Upper lobe of right lung (tissue), 1 donor: ENCODE measurements around the gene TSPEAR. TPM values are rescaled to one million over a fixed set of nuclear protein-coding genes. Genes with fewer than 3 reads are reported as not detected.
A peak's percentile ranks its signal among the peaks of the same experiment; 100 is the strongest.

ENCODE experiments used
- ATAC-seq: fragments of 200-7000 bp; cut with Tn5 transposase; one replicate; pipeline ENCODE4 v1.9.1; 2020; ENCODE audit warnings: mild to moderate bottlenecking, moderate library complexity
- DNase-seq: peaks from one replicate; pipeline ENCODE4 v3.0.0-alpha.2; 2020
- H3K27ac ChIP-seq: fragments of 200-600 bp; one replicate; pipeline ENCODE4 v1.8.0; 2022
- H3K27me3 ChIP-seq: fragments of 200-600 bp; one replicate; pipeline ENCODE4 v1.8.0; 2022; ENCODE audit warnings: mild to moderate bottlenecking
- H3K36me3 ChIP-seq: fragments of 200-600 bp; one replicate; pipeline ENCODE4 v1.8.0; 2022
- H3K4me1 ChIP-seq: fragments of 200-600 bp; one replicate; pipeline ENCODE4 v1.8.0; 2022
- H3K4me3 ChIP-seq: fragments of 200-600 bp; one replicate; pipeline ENCODE4 v1.8.0; 2022; ENCODE audit warnings: mild to moderate bottlenecking
- H3K9me3 ChIP-seq: fragments of 200-600 bp; one replicate; pipeline ENCODE4 v1.8.0; 2022
- intact Hi-C: fragments of 100-400 bp; cut with DNase I; formaldehyde crosslinking; loops from one replicate; pipeline ENCODE4 v1.11.0; 2022
- total RNA-seq: library from RNA; stranded (reverse); fragmentation: NEBNext Ultra II Directional; extraction: Animal tissue kit (Norgen Biotek cat#: 25700); gene quantifications from one replicate; pipeline ENCODE4 v1.2.1, GENCODE V29; 2021
- TF ChIP-seq, protein P1 (sequence below): fragments of 200-600 bp; IDR thresholded peaks from one replicate; pipeline ENCODE4 v1.8.0; 2022; ENCODE audit warnings: antibody characterized with exemption
- donor health status: DM: no; HTN: yes; CAD: no; lungs with severe emphysema.

The TSPEAR gene
- total RNA-seq, 1 donor from 2014 or later: 0.23 TPM

DNA sequence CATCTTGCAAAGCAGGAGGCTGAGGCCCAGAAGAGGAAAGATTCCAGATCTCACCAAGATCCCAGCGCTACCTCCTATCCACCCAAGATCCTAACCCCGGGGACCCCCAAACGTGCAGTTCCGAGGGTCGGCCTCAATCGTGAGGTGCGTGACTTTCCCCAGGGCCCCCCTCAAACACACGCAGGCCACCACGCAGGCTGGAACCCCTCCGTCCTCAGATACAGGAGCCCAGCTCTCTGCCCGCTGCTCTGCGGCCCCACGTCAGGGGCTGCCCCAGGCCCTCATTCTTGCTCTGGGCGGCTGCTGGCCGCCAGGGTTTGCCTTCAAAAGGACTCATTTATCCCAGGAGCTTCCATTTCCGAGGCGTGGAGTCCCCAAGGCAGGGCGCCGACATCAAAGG lies 211.3 kb downstream of the TSPEAR start:
- intact Hi-C loops: no loop called here
- ATAC-seq (no peak), DNase-seq (no peak)
- Histone ChIP-seq H3K27me3 (no peaks in the 10 kb centered on the region), H3K9me3 (no peaks in the 10 kb centered on the region), H3K4me1 (no peaks in the 10 kb centered on the region), H3K27ac (no peak overlapping the region), H3K4me3 (no peak overlapping the region), H3K36me3 (no peaks in the 10 kb centered on the region)
- TF ChIP-seq, protein P1, sequence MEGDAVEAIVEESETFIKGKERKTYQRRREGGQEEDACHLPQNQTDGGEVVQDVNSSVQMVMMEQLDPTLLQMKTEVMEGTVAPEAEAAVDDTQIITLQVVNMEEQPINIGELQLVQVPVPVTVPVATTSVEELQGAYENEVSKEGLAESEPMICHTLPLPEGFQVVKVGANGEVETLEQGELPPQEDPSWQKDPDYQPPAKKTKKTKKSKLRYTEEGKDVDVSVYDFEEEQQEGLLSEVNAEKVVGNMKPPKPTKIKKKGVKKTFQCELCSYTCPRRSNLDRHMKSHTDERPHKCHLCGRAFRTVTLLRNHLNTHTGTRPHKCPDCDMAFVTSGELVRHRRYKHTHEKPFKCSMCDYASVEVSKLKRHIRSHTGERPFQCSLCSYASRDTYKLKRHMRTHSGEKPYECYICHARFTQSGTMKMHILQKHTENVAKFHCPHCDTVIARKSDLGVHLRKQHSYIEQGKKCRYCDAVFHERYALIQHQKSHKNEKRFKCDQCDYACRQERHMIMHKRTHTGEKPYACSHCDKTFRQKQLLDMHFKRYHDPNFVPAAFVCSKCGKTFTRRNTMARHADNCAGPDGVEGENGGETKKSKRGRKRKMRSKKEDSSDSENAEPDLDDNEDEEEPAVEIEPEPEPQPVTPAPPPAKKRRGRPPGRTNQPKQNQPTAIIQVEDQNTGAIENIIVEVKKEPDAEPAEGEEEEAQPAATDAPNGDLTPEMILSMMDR: no peak

DNA sequence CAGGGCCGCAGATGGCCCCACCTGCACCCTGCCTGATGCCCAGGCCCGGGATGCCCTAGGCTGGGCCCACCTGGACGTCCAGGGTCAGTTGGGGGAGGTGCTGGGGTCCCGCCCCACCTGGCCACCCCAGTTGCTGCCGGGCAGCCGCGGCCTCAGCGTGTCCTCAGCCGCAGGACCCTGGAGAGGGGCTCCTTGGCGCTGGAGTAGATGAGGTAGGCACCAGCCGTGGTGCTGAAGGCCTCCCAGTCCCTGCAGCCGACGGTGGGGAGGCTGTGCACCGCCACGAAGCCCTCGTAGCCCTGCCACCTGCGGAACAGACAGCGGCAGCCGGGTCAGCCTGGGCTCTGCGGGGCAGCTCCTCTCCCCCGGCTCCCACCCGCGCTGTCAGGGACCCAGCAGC lies 211.7 kb downstream of the TSPEAR start:
- Histone ChIP-seq H3K36me3 (no peaks in the 10 kb centered on the region), H3K4me1 (no peaks in the 10 kb centered on the region), H3K4me3 (no peak overlapping the region), H3K9me3 (no peaks in the 10 kb centered on the region), H3K27me3 (no peaks in the 10 kb centered on the region), H3K27ac (no peak overlapping the region)
- DNase-seq (no peak), ATAC-seq (no peak)
- TF ChIP-seq, protein P1: no peak
- intact Hi-C loops: no loop called here

- H3K4me3 ChIP-seq: no peak overlapping the region
- H3K9me3 ChIP-seq: no peaks in the 10 kb centered on the region
- TF ChIP-seq, protein P1: no peak
- no peak overlapping the region for H3K27ac ChIP-seq
- intact Hi-C loops: no loop called here
- DNase-seq (no peak), ATAC-seq (no peak)
- no peaks in the 10 kb centered on the region for H3K27me3 ChIP-seq
- H3K36me3 ChIP-seq: no peaks in the 10 kb centered on the region
- H3K4me1 ChIP-seq: no peaks in the 10 kb centered on the region
These were observed 212.2 kb downstream of the TSPEAR start for GRCh38 chr21:44499211-44499560.

DNA sequence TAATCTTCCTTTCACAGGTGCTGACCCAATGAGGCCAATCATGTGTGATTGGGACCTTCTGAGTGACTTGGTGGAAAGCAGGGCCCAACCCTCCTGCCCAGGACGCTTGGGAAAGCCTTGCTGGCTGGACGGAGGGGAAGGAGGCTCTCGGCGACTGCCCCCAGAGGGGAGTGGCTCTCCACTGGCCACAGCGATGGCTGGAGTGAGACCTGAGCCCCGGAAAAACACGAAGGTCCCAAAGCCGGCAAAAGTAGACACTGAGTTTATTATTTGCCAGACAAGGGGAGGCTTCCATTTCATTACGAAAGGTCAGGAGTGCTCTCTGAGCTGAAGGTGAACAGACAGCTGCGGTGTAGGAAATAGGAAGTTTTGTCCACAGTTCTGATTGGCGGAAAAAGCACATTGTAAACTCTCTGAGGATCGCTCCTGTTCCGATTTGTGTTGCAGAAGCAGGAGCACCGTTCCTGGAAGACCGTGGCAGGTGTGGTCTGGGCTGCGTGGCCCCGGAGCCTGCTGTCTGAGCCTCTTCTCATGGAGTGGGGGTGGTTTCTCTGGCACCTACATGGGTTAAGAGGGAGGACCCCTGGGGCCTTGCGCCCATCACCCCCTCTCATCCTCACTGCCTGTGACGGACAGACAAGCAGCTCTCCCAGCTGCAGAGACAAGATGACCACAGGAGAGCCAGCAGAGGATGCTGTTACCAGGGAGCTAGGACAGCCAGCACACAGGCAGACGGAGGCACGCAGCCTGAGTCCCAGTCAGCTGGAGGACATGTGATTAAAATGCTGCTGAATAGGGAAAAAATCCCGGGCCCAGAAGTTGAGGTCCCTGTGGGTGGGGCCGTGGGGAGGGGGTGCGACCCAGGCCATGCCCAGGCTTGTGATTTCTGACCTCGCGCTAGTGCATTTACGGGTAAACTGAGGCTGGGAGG lies 212.8 kb downstream of the TSPEAR start:
- no peak overlapping the region for H3K27ac ChIP-seq
- H3K4me1 ChIP-seq: no peaks in the 10 kb centered on the region
- DNase-seq (no peak), ATAC-seq (no peak)
- no peaks in the 10 kb centered on the region for H3K9me3 ChIP-seq
- TF ChIP-seq, protein P1: no peak
- no peak overlapping the region for H3K4me3 ChIP-seq
- H3K36me3 ChIP-seq: no peaks in the 10 kb centered on the region
- intact Hi-C loops: no loop called here
- H3K27me3 ChIP-seq: no peaks in the 10 kb centered on the region

GRCh38 chr21:44497703-44498126 lies 213.7 kb downstream of the TSPEAR start:
- ATAC-seq: peak; percentile 46
- H3K9me3 ChIP-seq: peaks cover 5% of the 10 kb centered on the region
- intact Hi-C loops: no loop called here
- H3K4me1 ChIP-seq: no peaks in the 10 kb centered on the region
- H3K27ac ChIP-seq: peak overlapping the region; percentile 55
- DNase-seq: no peak
- H3K4me3 ChIP-seq: no peak overlapping the region
- TF ChIP-seq, protein P1: no peak
- no peaks in the 10 kb centered on the region for H3K27me3 ChIP-seq
- no peaks in the 10 kb centered on the region for H3K36me3 ChIP-seq
